Brain microvascular endothelial cell (primary cell): Measurements from ENCODE around the gene MYLK.
"Not testable (repeated sequence)": the region's sequence is repeated elsewhere in the genome, so short reads cannot be mapped to it uniquely, and the experiment has no call there.

Source experiments
- DNase-seq: peaks from one replicate; pipeline ENCODE4 v3.0.0-alpha.2; 2020
- H3K27ac ChIP-seq: fragments of 250-450 bp; sonication (Bioruptor Pico); 2 replicates; pipeline ENCODE4 v1.5.1; 2020; ENCODE audit warnings: mild to moderate bottlenecking, moderate library complexity
- H3K27me3 ChIP-seq: fragments of 250-450 bp; sonication (Bioruptor Pico); replicated peaks from 2 replicates; pipeline ENCODE4 v1.5.1; 2020; ENCODE audit warnings: mild to moderate bottlenecking
- H3K36me3 ChIP-seq: fragments of 250-450 bp; sonication (Bioruptor Pico); replicated peaks from 2 replicates; pipeline ENCODE4 v1.5.1; 2020; ENCODE audit warnings: mild to moderate bottlenecking
- H3K4me3 ChIP-seq: 2 replicates; pipeline ENCODE4 v1.5.1; 2011; ENCODE audit warnings: low read depth, mild to moderate bottlenecking, control low read depth, low read length, moderate library complexity
- CTCF ChIP-seq: IDR thresholded peaks from 2 replicates; pipeline ENCODE4 v1.5.1; 2011; ENCODE audit warnings: low read depth, mild to moderate bottlenecking, moderate library complexity, low read length, control low read depth, inconsistent platforms; ENCODE audit errors: missing control alignments
- in situ Hi-C: cut with HindIII; loops from 2 replicates; pipeline ENCODE4 v1.10.0; 2017; ENCODE audit warnings: low sequenced_read_pairs, low pct_ligation_motif_present

Gene MYLK

GRCh38 chr3:123739106-123739505, 145.0 kb downstream of the MYLK start:
- no peak overlapping the region for H3K4me3 ChIP-seq
- H3K27ac ChIP-seq, result no peak overlapping the region
- no peak for TF ChIP-seq CTCF
- H3K36me3 ChIP-seq, result no peaks in the 10 kb centered on the region
- no peak for DNase-seq
- in situ Hi-C loops, result no loop called here
- H3K27me3 ChIP-seq, result no peaks in the 10 kb centered on the region

GRCh38 chr3:123738522-123738921, 145.6 kb downstream of the MYLK start:
- H3K36me3 ChIP-seq, in situ Hi-C loops, H3K27me3 ChIP-seq, H3K27ac ChIP-seq, DNase-seq, H3K4me3 ChIP-seq: not testable (repeated sequence)

GRCh38 chr3:123737168-123737567, 147.0 kb downstream of the MYLK start:
- H3K27me3 ChIP-seq, result no peaks in the 10 kb centered on the region
- DNase-seq, result no peak
- TF ChIP-seq CTCF, result no peak
- no peak overlapping the region for H3K4me3 ChIP-seq
- in situ Hi-C loops, result no loop called here
- no peak overlapping the region for H3K27ac ChIP-seq
- H3K36me3 ChIP-seq, result no peaks in the 10 kb centered on the region

- in situ Hi-C loops, result no loop called here
- H3K36me3 ChIP-seq, result no peaks in the 10 kb centered on the region
- H3K27ac ChIP-seq, result no peak overlapping the region
- H3K27me3 ChIP-seq, result no peaks in the 10 kb centered on the region
- TF ChIP-seq CTCF, result no peak
- DNase-seq, result no peak
- H3K4me3 ChIP-seq, result no peak overlapping the region
Measured at GRCh38 chr3:123735456-123735855, 148.7 kb downstream of the MYLK start.

GRCh38 chr3:123734527-123734902, 149.6 kb downstream of the MYLK start:
- TF ChIP-seq CTCF, result no peak
- Histone ChIP-seq H3K27ac (peak overlapping the region; percentile 82), H3K36me3 (no peaks in the 10 kb centered on the region), H3K27me3 (no peaks in the 10 kb centered on the region), H3K4me3 (no peak overlapping the region)
- DNase-seq, result no peak
- in situ Hi-C loops, result no loop called here

GRCh38 chr3:123733805-123734526, 150.2 kb downstream of the MYLK start:
- no peak overlapping the region for H3K4me3 ChIP-seq
- no peaks in the 10 kb centered on the region for H3K27me3 ChIP-seq
- peak; percentile 84 for DNase-seq
- no peaks in the 10 kb centered on the region for H3K36me3 ChIP-seq
- no peak for TF ChIP-seq CTCF
- H3K27ac ChIP-seq, result peak overlapping the region; percentile 82
- in situ Hi-C loops, result no loop called here
